NCI-H748 (cell line): ENCODE measurements around the gene RAPGEF4.

Experiments used
- DNase-seq: peaks from one replicate; lab custom pipeline; 2025; ENCODE audit not compliant: unreplicated experiment; lab: John Stamatoyannopoulos, UW

RAPGEF4 gene

GRCh38 chr2:172896661-172897081 is 161.0 kb downstream of the RAPGEF4 start:
- DNase-seq = no peak

GRCh38 chr2:172900871-172901270 is 165.2 kb downstream of the RAPGEF4 start:
- DNase-seq = peak; percentile 44

GRCh38 chr2:172901913-172902312 is 166.3 kb downstream of the RAPGEF4 start:
- no peak for DNase-seq

GRCh38 chr2:172904236-172904635 is 168.6 kb downstream of the RAPGEF4 start:
- no peak for DNase-seq

- peak; percentile 31 for DNase-seq
Measured at GRCh38 chr2:172905937-172906811, 170.5 kb downstream of the RAPGEF4 start.

GRCh38 chr2:172908275-172908674 is 172.6 kb downstream of the RAPGEF4 start:
- DNase-seq = no peak

- no peak for DNase-seq
Measured at GRCh38 chr2:172909454-172909853, 173.8 kb downstream of the RAPGEF4 start.

- DNase-seq = no peak
Measured at GRCh38 chr2:172912266-172912665, 176.6 kb downstream of the RAPGEF4 start.

GRCh38 chr2:172914341-172915008 is 178.8 kb downstream of the RAPGEF4 start:
- DNase-seq = no peak

- no peak for DNase-seq
Measured at GRCh38 chr2:172917716-172918115, 182.1 kb downstream of the RAPGEF4 start.

GRCh38 chr2:172919732-172920131 is 184.1 kb downstream of the RAPGEF4 start:
- DNase-seq = no peak

GRCh38 chr2:172921532-172922236 is 186.0 kb downstream of the RAPGEF4 start:
- no peak for DNase-seq

- no peak for DNase-seq
Measured at GRCh38 chr2:172922306-172922705, 186.7 kb downstream of the RAPGEF4 start.

- DNase-seq = no peak
Measured at GRCh38 chr2:172922815-172923214, 187.2 kb downstream of the RAPGEF4 start.

- DNase-seq = no peak
Measured at GRCh38 chr2:172924097-172924660, 188.5 kb downstream of the RAPGEF4 start.

GRCh38 chr2:172925600-172925999 is 190.0 kb downstream of the RAPGEF4 start:
- DNase-seq = no peak

GRCh38 chr2:172926785-172927640 is 191.4 kb downstream of the RAPGEF4 start:
- no peak for DNase-seq

- no peak for DNase-seq
Measured at GRCh38 chr2:172927641-172928357, 192.2 kb downstream of the RAPGEF4 start.

GRCh38 chr2:172928756-172929155 is 193.1 kb downstream of the RAPGEF4 start:
- DNase-seq = peak; percentile 20

- DNase-seq = no peak
Measured at GRCh38 chr2:172929644-172930043, 194.0 kb downstream of the RAPGEF4 start.
